ENCODE results near the gene TIMP2.

Gene TIMP2

DNA sequence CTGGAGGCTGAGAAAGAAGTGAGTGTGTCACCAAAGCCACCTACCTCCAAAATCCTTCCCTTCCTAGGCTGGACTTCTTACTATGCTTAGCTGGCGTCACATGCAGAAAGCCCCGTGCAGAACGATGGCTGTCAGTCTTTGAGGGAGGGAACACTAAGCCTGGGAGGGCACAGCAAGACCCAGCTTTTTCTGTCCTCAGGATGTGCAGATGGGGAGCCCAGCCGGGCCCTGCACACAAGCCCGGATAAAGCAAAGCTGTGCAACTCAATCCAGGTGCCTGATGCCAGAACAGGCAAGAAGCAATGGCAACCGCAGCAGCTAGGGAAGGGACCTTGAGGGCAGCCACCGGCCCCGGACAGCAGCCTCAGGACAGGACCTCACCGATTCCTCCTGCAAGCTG lies 70.7 kb downstream of the TIMP2 start:
- no peak for TF ChIP-seq CTCF (IDR thresholded peaks at IDR 0.05)

DNA sequence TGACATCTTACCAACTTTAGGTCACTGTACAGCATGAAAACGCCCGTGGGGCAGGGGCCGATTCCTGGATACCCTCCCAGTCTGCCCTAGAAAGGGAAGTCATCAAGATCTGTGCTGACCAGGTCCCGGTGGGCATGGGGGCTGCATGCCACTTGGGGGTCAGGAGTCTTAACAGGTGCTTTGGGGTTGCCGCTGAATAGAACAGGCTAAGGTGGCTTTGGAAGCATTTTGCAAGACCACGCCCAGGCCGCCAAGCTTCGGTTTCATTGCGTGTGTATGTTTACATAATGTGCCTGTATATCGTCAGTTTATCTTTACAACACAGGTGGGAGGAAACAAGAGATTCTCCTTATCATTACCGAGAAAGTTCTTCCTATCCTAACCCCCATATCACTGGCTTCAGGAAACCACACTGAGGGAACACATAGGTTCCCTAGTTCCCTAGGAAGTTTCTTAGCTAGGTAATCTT lies 71.2 kb downstream of the TIMP2 start:
- no peak for TF ChIP-seq CTCF (IDR thresholded peaks at IDR 0.05)

DNA sequence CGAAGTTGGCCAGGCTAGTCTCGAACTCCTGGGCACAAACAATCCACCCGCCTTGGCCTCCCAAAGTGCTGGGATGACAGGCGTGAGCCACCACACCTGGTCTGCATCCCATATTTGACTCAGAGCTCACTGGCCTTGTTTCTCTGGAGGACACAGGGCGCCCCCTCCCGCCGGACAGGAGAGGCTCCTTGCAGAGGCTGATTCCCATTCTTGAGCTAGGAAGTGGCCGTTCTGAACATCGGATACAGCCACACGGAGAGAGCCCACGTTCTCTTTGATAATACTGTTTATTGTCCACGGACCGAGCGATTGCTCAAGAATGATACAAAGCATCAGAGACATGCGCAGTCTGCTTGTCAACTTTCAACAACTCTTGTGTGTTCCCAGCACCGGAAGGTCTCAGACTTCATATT lies 72.5 kb downstream of the TIMP2 start:
- TF ChIP-seq CTCF (IDR thresholded peaks at IDR 0.05), result no peak

DNA sequence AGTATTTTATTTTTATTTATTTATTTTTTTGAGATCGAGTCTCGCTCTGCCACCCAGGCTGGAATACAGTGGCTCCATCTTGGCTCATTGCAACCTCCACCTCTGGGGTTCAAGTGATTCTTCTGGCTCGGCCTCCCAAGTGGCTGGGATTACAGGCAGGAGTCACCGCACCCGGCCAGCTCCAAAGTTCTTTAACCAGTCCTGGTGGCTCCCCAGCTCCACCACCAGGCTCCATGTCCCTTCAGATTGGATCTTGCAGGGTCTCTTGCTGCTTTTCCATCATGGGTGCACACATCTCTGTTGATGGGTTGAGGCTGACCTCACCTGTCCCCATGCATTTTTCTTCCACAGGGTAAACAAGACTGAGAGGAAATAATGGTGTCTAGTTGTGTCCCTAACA lies 76.2 kb downstream of the TIMP2 start:
- TF ChIP-seq CTCF (IDR thresholded peaks at IDR 0.05), result no peak

DNA sequence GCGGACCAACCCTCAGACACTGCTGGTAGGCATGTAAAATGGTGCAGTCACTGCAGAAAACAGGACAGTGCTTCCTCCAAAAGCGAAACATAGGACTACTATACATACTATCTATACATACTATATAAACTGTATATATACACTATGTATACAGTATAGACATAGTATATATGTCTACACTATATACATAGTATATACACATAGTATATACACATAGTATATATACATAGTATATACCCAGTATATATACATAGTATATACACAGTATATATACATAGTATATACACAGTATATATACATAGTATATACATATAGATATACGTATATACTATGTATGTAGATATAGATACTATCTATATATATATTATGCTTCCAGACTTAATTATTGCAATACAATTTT lies 78.1 kb downstream of the TIMP2 start:
- TF ChIP-seq CTCF (IDR thresholded peaks at IDR 0.05), result no peak

GRCh38 chr17:78844301-78845005 lies 80.7 kb downstream of the TIMP2 start:
- no peak for TF ChIP-seq CTCF (IDR thresholded peaks at IDR 0.05)

DNA sequence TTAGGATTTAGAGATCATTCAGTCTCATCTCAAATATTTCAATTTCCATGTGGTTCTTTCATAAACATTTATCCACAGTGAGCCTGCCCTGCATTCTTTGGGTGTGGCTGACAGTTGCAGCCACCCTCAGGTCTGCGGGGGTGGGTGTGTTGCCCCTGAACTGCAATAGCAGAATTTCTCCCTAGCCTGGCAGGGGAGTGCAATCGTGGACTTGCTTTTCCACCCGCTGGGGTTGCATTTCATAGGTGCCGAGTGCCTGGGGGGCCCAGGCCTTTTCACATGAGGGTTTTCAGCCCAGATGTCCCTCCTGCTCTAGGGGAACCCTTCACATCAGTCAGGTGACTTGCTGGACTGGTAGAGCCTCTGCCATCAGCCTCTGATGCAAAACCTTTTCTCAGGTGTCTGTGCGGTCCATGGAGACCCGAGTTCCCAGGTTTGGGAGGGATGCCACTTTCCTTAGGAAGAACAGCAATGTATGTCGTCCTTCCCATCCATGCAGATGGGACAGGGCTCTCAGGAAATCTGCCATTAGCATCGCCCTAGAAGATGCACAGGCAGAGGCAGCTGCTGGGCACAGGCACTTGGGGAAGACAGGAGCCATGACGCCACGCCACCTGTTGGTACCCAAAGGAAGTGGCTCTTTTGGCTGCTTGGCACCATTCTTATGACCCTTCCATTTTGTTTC lies 82.2 kb downstream of the TIMP2 start:
- peak; percentile 55; the same call in 1 of the 2 replicates for TF ChIP-seq CTCF (IDR thresholded peaks at IDR 0.05)
